Stomach smooth muscle (tissue), 2 donors: ENCODE data around the gene TPRKB.
"Not testable (repeated sequence)": the region's sequence is repeated elsewhere in the genome, so short reads cannot be mapped to it uniquely, and the experiment has no call there.

Experiments used
- H3K27ac ChIP-seq: one replicate; pipeline ENCODE4 v1.7.0; 2013; ENCODE audit warnings: mild to moderate bottlenecking, low read length, inconsistent platforms
- H3K27me3 ChIP-seq, 2 donors: one replicate each; pipeline ENCODE4 v1.7.0; 2013; ENCODE audit warnings: low read length in 2 of 2; ENCODE audit not compliant: insufficient read depth in 2 of 2, control insufficient read depth in 1 of 2
- H3K36me3 ChIP-seq, 2 donors: one replicate each; pipeline ENCODE4 v1.7.0; 2013; ENCODE audit warnings: low read length in 2 of 2; ENCODE audit not compliant: control insufficient read depth in 2 of 2, insufficient read depth in 2 of 2
- H3K4me1 ChIP-seq: one replicate; pipeline ENCODE4 v1.7.0; 2013; ENCODE audit warnings: low read length; ENCODE audit not compliant: control insufficient read depth, insufficient read depth
- H3K4me3 ChIP-seq, 2 donors: one replicate each; pipeline ENCODE4 v1.7.0; 2013; ENCODE audit warnings: low read length in 2 of 2
- H3K9ac ChIP-seq, 2 donors: one replicate each; pipeline ENCODE4 v1.7.0; 2013; ENCODE audit warnings: low read length in 2 of 2, mild to moderate bottlenecking in 1 of 2
- H3K9me3 ChIP-seq, 2 donors: one replicate each; pipeline ENCODE4 v1.7.0; 2013; ENCODE audit warnings: low read length in 2 of 2; ENCODE audit not compliant: control insufficient read depth in 2 of 2
- donor health status: healthy.
- donor health status: Pancreatic carcinoma.

TPRKB gene

DNA sequence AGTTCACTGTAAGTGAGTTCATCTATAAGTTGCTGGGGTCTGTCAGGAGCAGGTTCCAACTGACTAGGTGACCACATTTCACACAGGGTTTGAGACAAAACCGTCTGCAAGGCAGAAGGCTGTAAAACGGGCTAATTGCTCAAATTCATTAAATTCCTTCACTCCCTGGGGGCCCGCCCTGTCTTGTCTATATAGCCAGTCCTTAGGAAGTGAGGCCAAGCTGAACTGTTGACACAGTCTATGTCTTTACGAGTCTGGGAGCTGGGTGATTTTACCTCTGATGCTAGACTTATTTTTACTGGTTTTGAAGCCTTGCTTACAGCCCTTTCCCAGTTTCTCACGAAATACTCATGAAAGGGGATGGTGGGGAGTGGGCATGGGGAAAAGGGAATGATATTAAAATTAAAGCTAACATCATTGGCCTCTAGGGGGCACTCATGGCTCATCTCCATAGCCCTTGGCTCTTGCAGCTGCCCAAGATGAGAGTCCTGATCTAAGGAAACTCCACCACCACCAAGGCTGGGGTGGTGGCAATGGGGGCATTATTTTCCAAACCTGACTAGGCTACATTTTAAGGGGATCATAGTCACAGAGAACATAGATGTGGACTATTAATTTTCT lies 57.1 kb downstream of the TPRKB start:
- H3K4me1 ChIP-seq, H3K36me3 ChIP-seq, H3K27ac ChIP-seq, H3K27me3 ChIP-seq, H3K9ac ChIP-seq, H3K4me3 ChIP-seq, H3K9me3 ChIP-seq: not testable (repeated sequence)
